ENCODE data around the gene ABHD1.
"Not testable (repeated sequence)": the region's sequence is repeated elsewhere in the genome, so short reads cannot be mapped to it uniquely, and the experiment has no call there.

ABHD1 gene

DNA sequence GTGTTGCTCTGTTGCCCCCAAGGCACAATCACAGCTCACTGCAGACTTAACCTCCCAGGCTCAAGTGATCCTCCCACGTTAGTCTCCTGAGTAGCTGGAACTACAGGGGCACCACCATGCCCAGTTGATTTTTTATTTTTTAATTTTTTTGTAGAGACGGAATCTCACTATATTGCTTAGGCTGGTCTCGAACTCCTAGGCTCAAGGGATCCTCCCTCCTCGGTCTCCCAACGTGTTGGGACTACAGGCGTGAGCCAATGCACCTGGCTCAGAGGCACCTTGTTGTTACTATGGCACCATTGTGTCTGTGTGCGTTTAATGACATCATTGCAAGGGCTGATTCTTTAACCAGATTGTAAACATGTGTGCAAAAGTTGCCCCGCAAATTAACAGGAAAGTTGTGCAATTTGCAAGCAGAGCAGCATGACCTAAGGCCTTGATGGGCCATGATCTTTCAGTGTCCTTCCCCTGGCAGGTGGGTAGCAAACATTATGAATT, 47.8 kb downstream of the ABHD1 start:
- DNase-seq (ENCODE audit: low read depth in 1 of 2, low spot score in 1 of 2): no peak
- H3K27me3 ChIP-seq (ENCODE audit: insufficient read depth, poor library complexity, severe bottlenecking): peaks cover 4% of the 10 kb centered on the region
- H3K4me3 ChIP-seq (replicated peaks; ENCODE audit: insufficient read depth, low read length): no peak overlapping the region
- H3K27ac ChIP-seq (replicated peaks): no peak overlapping the region
- TF ChIP-seq SPI1 (IDR thresholded peaks at IDR 0.05; ENCODE audit: borderline replicate concordance, low read depth) (no peak), POLR2AphosphoS5 (IDR thresholded peaks at IDR 0.05; ENCODE audit: low read depth) (no peak), GABPA (IDR thresholded peaks at IDR 0.05; ENCODE audit: low read depth) (no peak)
- TF ChIP-seq, protein P1, sequence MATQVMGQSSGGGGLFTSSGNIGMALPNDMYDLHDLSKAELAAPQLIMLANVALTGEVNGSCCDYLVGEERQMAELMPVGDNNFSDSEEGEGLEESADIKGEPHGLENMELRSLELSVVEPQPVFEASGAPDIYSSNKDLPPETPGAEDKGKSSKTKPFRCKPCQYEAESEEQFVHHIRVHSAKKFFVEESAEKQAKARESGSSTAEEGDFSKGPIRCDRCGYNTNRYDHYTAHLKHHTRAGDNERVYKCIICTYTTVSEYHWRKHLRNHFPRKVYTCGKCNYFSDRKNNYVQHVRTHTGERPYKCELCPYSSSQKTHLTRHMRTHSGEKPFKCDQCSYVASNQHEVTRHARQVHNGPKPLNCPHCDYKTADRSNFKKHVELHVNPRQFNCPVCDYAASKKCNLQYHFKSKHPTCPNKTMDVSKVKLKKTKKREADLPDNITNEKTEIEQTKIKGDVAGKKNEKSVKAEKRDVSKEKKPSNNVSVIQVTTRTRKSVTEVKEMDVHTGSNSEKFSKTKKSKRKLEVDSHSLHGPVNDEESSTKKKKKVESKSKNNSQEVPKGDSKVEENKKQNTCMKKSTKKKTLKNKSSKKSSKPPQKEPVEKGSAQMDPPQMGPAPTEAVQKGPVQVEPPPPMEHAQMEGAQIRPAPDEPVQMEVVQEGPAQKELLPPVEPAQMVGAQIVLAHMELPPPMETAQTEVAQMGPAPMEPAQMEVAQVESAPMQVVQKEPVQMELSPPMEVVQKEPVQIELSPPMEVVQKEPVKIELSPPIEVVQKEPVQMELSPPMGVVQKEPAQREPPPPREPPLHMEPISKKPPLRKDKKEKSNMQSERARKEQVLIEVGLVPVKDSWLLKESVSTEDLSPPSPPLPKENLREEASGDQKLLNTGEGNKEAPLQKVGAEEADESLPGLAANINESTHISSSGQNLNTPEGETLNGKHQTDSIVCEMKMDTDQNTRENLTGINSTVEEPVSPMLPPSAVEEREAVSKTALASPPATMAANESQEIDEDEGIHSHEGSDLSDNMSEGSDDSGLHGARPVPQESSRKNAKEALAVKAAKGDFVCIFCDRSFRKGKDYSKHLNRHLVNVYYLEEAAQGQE (IDR thresholded peaks at IDR 0.05; ENCODE audit: insufficient replicate concordance, low read depth): no peak
- TF ChIP-seq, protein P2, sequence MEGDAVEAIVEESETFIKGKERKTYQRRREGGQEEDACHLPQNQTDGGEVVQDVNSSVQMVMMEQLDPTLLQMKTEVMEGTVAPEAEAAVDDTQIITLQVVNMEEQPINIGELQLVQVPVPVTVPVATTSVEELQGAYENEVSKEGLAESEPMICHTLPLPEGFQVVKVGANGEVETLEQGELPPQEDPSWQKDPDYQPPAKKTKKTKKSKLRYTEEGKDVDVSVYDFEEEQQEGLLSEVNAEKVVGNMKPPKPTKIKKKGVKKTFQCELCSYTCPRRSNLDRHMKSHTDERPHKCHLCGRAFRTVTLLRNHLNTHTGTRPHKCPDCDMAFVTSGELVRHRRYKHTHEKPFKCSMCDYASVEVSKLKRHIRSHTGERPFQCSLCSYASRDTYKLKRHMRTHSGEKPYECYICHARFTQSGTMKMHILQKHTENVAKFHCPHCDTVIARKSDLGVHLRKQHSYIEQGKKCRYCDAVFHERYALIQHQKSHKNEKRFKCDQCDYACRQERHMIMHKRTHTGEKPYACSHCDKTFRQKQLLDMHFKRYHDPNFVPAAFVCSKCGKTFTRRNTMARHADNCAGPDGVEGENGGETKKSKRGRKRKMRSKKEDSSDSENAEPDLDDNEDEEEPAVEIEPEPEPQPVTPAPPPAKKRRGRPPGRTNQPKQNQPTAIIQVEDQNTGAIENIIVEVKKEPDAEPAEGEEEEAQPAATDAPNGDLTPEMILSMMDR (IDR thresholded peaks at IDR 0.05; ENCODE audit: insufficient read depth, low read length): no peak

DNA sequence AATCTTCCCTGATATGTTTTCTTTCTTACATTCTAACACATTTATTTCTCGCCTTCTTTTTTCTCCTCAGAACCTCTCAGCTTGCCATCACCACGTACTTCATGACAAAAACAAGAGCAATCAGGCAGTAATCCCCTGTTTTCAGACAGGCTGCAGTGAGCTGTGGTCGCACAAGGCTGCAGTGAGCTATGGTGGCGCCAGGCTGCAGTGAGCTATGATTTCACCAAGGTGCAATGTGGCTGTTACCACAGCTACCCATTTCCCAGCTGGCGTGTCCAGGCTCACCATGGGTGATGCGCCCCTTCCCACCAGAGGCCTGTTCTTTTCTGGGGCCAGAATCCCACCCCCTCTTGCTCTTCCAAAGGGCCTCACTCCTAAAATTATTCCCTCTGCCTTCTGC, 51.0 kb downstream of the ABHD1 start:
- TF ChIP-seq SPI1 (IDR thresholded peaks at IDR 0.05; ENCODE audit: borderline replicate concordance, low read depth) (no peak), GABPA (IDR thresholded peaks at IDR 0.05; ENCODE audit: low read depth) (no peak), POLR2AphosphoS5 (IDR thresholded peaks at IDR 0.05; ENCODE audit: low read depth) (no peak)
- TF ChIP-seq, protein P2 (IDR thresholded peaks at IDR 0.05; ENCODE audit: insufficient read depth, low read length): no peak
- TF ChIP-seq, protein P1 (IDR thresholded peaks at IDR 0.05; ENCODE audit: insufficient replicate concordance, low read depth): no peak
- Histone ChIP-seq H3K27me3 (ENCODE audit: insufficient read depth, poor library complexity, severe bottlenecking) (peaks cover 4% of the 10 kb centered on the region), H3K27ac (replicated peaks) (no peak overlapping the region), H3K4me3 (replicated peaks; ENCODE audit: insufficient read depth, low read length) (no peak overlapping the region)
- DNase-seq (ENCODE audit: low read depth in 1 of 2, low spot score in 1 of 2): no peak

DNA sequence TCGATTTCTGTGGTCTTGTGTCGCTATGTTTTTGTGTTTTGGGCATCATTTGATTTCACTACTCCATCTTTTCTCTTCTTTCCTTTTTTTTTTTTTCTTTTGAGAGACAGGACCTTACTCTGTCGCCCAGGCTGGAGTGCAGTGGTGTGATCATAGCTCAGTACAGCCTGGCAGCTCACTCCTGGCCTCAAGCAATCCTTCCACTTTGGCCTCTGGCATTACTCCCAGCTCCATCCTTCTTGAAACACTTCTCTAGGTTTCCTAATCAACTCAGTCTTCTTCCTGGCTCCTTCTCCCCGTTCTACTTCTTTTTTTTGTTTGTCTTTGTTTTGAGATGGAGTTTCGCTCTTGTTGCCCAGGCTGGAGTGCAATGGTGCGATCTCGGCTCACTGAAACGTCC, 51.7 kb downstream of the ABHD1 start:
- DNase-seq (ENCODE audit: low read depth in 1 of 2, low spot score in 1 of 2): no peak
- Histone ChIP-seq H3K27me3 (ENCODE audit: insufficient read depth, poor library complexity, severe bottlenecking) (peaks cover 4% of the 10 kb centered on the region), H3K27ac (replicated peaks) (no peak overlapping the region), H3K4me3 (replicated peaks; ENCODE audit: insufficient read depth, low read length) (no peak overlapping the region)
- TF ChIP-seq, protein P1 (IDR thresholded peaks at IDR 0.05; ENCODE audit: insufficient replicate concordance, low read depth): no peak
- TF ChIP-seq GABPA (IDR thresholded peaks at IDR 0.05; ENCODE audit: low read depth) (no peak), POLR2AphosphoS5 (IDR thresholded peaks at IDR 0.05; ENCODE audit: low read depth) (no peak), SPI1 (IDR thresholded peaks at IDR 0.05; ENCODE audit: borderline replicate concordance, low read depth) (no peak)
- TF ChIP-seq, protein P2 (IDR thresholded peaks at IDR 0.05; ENCODE audit: insufficient read depth, low read length): no peak

DNA sequence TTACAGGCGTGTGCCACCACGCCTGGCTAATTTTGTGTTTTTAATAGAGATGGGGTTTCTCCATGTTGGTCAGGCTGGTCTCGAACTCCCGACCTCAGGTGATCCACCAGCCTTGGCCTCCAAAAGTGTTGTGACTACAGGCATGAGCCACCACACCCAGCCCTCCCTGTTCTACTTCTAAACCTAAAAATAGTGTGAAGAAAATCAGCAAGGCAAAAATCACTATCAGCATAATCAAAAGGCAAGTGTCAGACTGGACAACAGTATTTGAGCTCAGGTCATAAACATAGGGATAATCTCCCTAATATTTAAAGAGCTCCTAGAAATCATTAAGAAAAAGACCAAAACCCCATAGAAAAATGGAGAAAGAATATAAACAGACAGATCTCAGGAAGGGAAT, 52.2 kb downstream of the ABHD1 start:
- not testable (repeated sequence) for H3K4me3 ChIP-seq (replicated peaks; ENCODE audit: insufficient read depth, low read length); DNase-seq (ENCODE audit: low read depth in 1 of 2, low spot score in 1 of 2); H3K27me3 ChIP-seq (ENCODE audit: insufficient read depth, poor library complexity, severe bottlenecking); H3K27ac ChIP-seq (replicated peaks)
